ENCODE results near the gene ABCC2.
A peak's percentile ranks its signal among the peaks of the same experiment; 100 is the strongest.

The ABCC2 gene

DNA sequence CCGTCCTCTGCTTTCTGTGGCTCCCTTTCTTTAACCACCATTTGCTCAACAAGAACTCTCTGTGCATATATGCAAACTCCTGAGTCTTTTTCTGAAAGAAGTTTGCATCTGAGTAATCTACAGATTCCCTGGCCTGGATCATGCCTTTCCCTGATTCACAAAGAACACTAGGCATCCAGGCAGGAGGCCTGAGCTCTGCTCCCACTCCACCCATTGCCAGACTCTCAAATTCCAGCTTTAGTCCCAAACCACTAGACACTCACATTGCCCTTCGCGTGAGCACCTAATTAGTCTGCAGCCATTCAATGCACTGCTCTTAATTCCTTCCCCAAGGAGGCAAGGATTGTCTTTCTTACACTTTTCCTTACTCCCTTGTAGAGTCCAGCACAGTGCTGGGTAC is 60.9 kb downstream of the ABCC2 start:
- H3K4me3 ChIP-seq (ENCODE audit: low read length) = peak overlapping the region; percentile 39
- DNase-seq (ENCODE audit: low read depth) = peak; percentile 18
- H3K27me3 ChIP-seq (replicated peaks; ENCODE audit: control insufficient read depth, insufficient read depth, low read length) = no peaks in the 10 kb centered on the region
- peaks cover 36% of the 10 kb centered on the region for H3K4me1 ChIP-seq (ENCODE audit: control insufficient read depth, insufficient read depth, low read length)
- peak overlapping the region; percentile 62 for H3K9ac ChIP-seq (ENCODE audit: low read length)
- no peaks in the 10 kb centered on the region for H3K9me3 ChIP-seq (ENCODE audit: control insufficient read depth, low read length)
- H3K36me3 ChIP-seq (ENCODE audit: control insufficient read depth, insufficient read depth, low read length, severe bottlenecking) = peaks cover 6% of the 10 kb centered on the region

DNA sequence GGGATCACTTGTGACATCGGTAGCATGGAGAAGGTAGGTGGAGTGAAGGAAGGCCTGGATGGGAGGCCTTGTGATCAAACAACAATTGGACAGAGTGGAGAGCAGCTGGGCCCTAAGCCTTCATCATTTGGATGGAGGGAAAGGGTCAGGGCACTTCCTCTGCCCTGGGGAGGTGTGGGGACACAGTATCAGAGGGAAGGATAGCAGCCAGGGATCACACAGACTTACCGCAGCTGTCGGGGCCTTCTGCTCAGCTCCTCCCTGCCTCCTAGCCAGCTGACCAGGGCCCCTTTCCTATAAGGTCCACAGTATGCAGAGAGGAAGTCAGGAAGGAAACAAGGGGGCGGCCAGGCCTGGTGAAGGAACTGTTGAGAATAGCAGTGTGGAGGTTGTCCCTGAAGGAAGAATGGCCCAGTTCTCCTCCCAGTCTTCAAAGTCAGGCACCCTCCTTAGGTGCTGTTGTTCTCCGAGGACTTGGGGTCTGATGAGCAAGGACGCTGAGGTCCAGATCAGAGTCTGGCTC is 62.1 kb downstream of the ABCC2 start:
- H3K4me1 ChIP-seq (ENCODE audit: control insufficient read depth, insufficient read depth, low read length) = peaks cover 36% of the 10 kb centered on the region
- H3K9me3 ChIP-seq (ENCODE audit: control insufficient read depth, low read length) = no peaks in the 10 kb centered on the region
- peak overlapping the region; percentile 39 for H3K4me3 ChIP-seq (ENCODE audit: low read length)
- no peak for DNase-seq (ENCODE audit: low read depth)
- H3K36me3 ChIP-seq (ENCODE audit: control insufficient read depth, insufficient read depth, low read length, severe bottlenecking) = peaks cover 17% of the 10 kb centered on the region
- H3K9ac ChIP-seq (ENCODE audit: low read length) = peak overlapping the region; percentile 62
- no peaks in the 10 kb centered on the region for H3K27me3 ChIP-seq (replicated peaks; ENCODE audit: control insufficient read depth, insufficient read depth, low read length)

- Histone ChIP-seq H3K9ac (ENCODE audit: low read length) (peak overlapping the region; percentile 87), H3K4me1 (ENCODE audit: control insufficient read depth, insufficient read depth, low read length) (peaks cover 36% of the 10 kb centered on the region), H3K4me3 (ENCODE audit: low read length) (peak overlapping the region; percentile 71), H3K36me3 (ENCODE audit: control insufficient read depth, insufficient read depth, low read length, severe bottlenecking) (peaks cover 31% of the 10 kb centered on the region), H3K27me3 (replicated peaks; ENCODE audit: control insufficient read depth, insufficient read depth, low read length) (no peaks in the 10 kb centered on the region), H3K9me3 (ENCODE audit: control insufficient read depth, low read length) (no peaks in the 10 kb centered on the region)
- DNase-seq (ENCODE audit: low read depth) = peak; percentile 96
Measured at GRCh38 chr10:99845837-99846382, 63.5 kb downstream of the ABCC2 start.

- no peak overlapping the region for H3K9ac ChIP-seq (ENCODE audit: low read length)
- H3K4me1 ChIP-seq (ENCODE audit: control insufficient read depth, insufficient read depth, low read length) = peaks cover 26% of the 10 kb centered on the region
- no peak for DNase-seq (ENCODE audit: low read depth)
- peaks cover 8% of the 10 kb centered on the region for H3K9me3 ChIP-seq (ENCODE audit: control insufficient read depth, low read length)
- H3K36me3 ChIP-seq (ENCODE audit: control insufficient read depth, insufficient read depth, low read length, severe bottlenecking) = peaks cover 49% of the 10 kb centered on the region
- no peaks in the 10 kb centered on the region for H3K27me3 ChIP-seq (replicated peaks; ENCODE audit: control insufficient read depth, insufficient read depth, low read length)
- H3K4me3 ChIP-seq (ENCODE audit: low read length) = no peak overlapping the region
Measured at GRCh38 chr10:99849057-99849456, 66.6 kb downstream of the ABCC2 start.

DNA sequence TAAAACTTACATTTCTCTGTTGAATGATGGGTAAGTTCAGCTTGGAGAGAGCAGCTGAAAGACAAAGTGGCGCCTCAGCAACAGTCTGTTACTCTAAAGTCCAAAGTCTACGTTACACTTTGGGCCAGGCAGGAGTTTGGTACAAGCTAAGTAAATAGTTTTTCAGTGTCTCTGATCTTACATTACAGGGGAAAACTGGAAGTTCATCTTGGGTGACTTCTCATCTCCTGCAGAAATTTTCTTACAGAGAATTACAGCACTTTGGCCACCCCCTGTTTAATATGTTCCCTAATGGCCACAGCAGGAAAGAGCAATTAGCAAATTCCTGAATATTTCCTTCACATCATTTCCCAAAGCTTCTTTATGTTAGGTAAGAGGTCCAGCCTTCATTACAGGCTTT is 67.1 kb downstream of the ABCC2 start:
- Histone ChIP-seq H3K4me1 (ENCODE audit: control insufficient read depth, insufficient read depth, low read length) (peaks cover 22% of the 10 kb centered on the region), H3K9me3 (ENCODE audit: control insufficient read depth, low read length) (peaks cover 8% of the 10 kb centered on the region), H3K36me3 (ENCODE audit: control insufficient read depth, insufficient read depth, low read length, severe bottlenecking) (peaks cover 49% of the 10 kb centered on the region), H3K4me3 (ENCODE audit: low read length) (no peak overlapping the region), H3K9ac (ENCODE audit: low read length) (no peak overlapping the region), H3K27me3 (replicated peaks; ENCODE audit: control insufficient read depth, insufficient read depth, low read length) (no peaks in the 10 kb centered on the region)
- DNase-seq (ENCODE audit: low read depth) = no peak

DNA sequence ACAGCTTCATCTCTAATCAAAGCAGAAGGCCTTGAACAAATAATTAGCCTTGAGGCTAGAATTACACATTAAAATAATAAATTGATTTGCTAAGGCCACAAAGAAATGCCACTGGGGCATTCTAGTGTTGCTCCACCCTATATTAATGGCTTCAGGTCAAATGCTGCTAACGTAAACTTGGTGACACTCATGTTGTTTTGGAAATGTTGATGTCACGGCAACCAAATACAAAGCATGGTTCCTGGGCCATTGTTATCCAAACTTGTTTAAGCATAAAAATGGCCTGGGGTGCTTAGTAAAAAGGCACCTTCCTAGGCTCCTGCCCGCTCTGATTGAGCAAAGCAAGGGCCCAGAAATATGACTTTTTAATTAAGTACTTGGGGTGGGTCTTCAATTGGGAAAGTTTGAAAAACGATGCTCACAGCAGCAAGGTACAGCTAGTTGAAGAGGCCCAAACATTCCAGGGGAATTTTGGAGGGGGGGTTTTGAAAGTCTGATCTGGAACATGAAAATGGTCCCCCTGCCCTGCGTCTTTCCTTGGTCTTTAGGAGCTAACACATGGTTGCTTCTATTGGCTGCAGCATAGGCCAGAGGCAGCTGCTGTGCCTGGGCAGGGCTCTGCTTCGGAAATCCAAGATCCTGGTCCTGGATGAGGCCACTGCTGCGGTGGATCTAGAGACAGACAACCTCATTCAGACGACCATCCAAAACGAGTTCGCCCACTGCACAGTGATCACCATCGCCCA is 67.8 kb downstream of the ABCC2 start:
- Histone ChIP-seq H3K9ac (ENCODE audit: low read length) (no peak overlapping the region), H3K4me3 (ENCODE audit: low read length) (no peak overlapping the region), H3K4me1 (ENCODE audit: control insufficient read depth, insufficient read depth, low read length) (peaks cover 19% of the 10 kb centered on the region), H3K27me3 (replicated peaks; ENCODE audit: control insufficient read depth, insufficient read depth, low read length) (no peaks in the 10 kb centered on the region), H3K9me3 (ENCODE audit: control insufficient read depth, low read length) (peaks cover 8% of the 10 kb centered on the region), H3K36me3 (ENCODE audit: control insufficient read depth, insufficient read depth, low read length, severe bottlenecking) (peaks cover 49% of the 10 kb centered on the region)
- no peak for DNase-seq (ENCODE audit: low read depth)

GRCh38 chr10:99850767-99851340 is 68.4 kb downstream of the ABCC2 start:
- H3K4me1 ChIP-seq (ENCODE audit: control insufficient read depth, insufficient read depth, low read length) = peaks cover 15% of the 10 kb centered on the region
- peaks cover 8% of the 10 kb centered on the region for H3K9me3 ChIP-seq (ENCODE audit: control insufficient read depth, low read length)
- H3K9ac ChIP-seq (ENCODE audit: low read length) = no peak overlapping the region
- peaks cover 49% of the 10 kb centered on the region for H3K36me3 ChIP-seq (ENCODE audit: control insufficient read depth, insufficient read depth, low read length, severe bottlenecking)
- peak; percentile 49 for DNase-seq (ENCODE audit: low read depth)
- H3K27me3 ChIP-seq (replicated peaks; ENCODE audit: control insufficient read depth, insufficient read depth, low read length) = no peaks in the 10 kb centered on the region
- no peak overlapping the region for H3K4me3 ChIP-seq (ENCODE audit: low read length)

GRCh38 chr10:99851825-99852224 is 69.4 kb downstream of the ABCC2 start:
- Histone ChIP-seq H3K9me3 (ENCODE audit: control insufficient read depth, low read length) (peaks cover 8% of the 10 kb centered on the region), H3K9ac (ENCODE audit: low read length) (no peak overlapping the region), H3K36me3 (ENCODE audit: control insufficient read depth, insufficient read depth, low read length, severe bottlenecking) (peaks cover 49% of the 10 kb centered on the region), H3K27me3 (replicated peaks; ENCODE audit: control insufficient read depth, insufficient read depth, low read length) (no peaks in the 10 kb centered on the region), H3K4me1 (ENCODE audit: control insufficient read depth, insufficient read depth, low read length) (peaks cover 5% of the 10 kb centered on the region), H3K4me3 (ENCODE audit: low read length) (no peak overlapping the region)
- DNase-seq (ENCODE audit: low read depth) = no peak

DNA sequence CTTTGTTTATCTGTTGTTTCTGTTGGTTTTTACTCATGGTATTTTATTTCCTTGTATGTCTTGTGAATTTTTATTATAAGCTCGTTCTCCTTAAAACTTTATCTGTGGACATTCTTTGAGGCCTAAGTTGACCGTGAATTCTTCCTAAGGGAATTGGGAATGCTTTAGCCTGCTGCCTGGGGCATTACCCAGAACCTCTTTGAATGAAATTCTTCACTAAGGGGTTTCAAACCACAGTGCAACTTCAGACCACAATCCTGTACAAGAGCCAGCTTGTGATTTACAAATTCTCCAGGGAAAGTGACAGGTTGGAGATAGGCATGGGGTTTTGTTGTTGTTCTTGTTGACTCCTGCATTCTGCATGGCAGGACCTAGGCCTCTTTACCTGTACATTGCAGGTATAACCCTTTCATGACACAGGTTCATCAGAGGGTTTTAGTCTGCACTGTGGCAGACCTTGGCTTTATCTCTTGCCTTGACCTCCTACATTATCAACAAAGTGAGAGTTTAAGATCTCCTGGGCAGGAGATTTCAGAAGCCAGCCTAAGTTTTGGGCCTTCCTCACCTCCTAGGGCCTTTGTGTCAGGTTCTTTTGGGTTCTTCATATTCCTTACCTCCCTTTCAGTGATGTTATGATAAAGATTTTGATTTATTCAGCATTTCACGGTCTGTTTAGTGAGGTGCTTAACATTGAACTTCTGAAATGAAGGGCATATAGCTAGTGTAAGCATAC is 70.2 kb downstream of the ABCC2 start:
- DNase-seq (ENCODE audit: low read depth) = no peak
- Histone ChIP-seq H3K4me3 (ENCODE audit: low read length) (no peak overlapping the region), H3K27me3 (replicated peaks; ENCODE audit: control insufficient read depth, insufficient read depth, low read length) (no peaks in the 10 kb centered on the region), H3K4me1 (ENCODE audit: control insufficient read depth, insufficient read depth, low read length) (peaks cover 3% of the 10 kb centered on the region), H3K9me3 (ENCODE audit: control insufficient read depth, low read length) (peaks cover 8% of the 10 kb centered on the region), H3K36me3 (ENCODE audit: control insufficient read depth, insufficient read depth, low read length, severe bottlenecking) (peaks cover 49% of the 10 kb centered on the region), H3K9ac (ENCODE audit: low read length) (no peak overlapping the region)

DNA sequence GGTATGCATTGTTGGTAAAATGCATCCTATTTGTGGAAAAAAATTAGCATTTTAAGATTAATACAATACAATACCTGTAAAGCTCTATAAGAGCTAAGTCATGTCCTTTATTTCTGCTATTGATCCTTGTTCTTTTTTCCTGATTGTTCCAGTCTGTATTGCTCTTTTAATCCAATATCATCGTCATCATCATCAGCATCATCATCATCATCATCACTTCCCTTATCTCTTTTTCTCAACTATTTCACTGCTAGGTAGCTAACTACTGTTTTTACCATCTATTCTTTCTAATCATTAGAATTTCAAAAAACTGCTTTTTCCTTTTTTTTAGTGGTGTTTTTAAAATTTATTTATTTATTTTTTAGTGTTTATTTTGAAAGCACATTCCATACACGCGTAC is 71.2 kb downstream of the ABCC2 start:
- no peak for DNase-seq (ENCODE audit: low read depth)
- Histone ChIP-seq H3K9ac (ENCODE audit: low read length) (no peak overlapping the region), H3K4me3 (ENCODE audit: low read length) (no peak overlapping the region), H3K4me1 (ENCODE audit: control insufficient read depth, insufficient read depth, low read length) (peaks cover 3% of the 10 kb centered on the region), H3K27me3 (replicated peaks; ENCODE audit: control insufficient read depth, insufficient read depth, low read length) (no peaks in the 10 kb centered on the region), H3K36me3 (ENCODE audit: control insufficient read depth, insufficient read depth, low read length, severe bottlenecking) (peaks cover 40% of the 10 kb centered on the region), H3K9me3 (ENCODE audit: control insufficient read depth, low read length) (peaks cover 8% of the 10 kb centered on the region)

DNA sequence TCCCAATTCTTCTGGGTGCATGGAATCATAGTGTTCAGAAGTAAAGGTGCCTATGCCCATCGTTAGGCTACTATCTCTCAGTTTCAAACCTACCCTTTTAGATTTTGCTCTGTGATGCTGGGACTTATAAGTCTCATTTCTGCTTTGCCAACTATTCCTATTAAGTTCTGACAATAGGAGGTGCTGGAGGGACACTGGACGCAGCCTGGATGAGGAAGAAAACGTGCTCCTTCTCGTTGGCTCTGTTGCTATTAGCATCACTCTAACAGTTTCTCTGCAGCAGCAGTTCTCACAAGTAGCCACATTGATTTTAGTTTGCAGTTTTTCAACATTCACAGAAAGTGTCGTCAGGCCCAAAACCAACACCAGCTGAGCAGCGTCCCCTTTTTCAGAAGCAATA is 72.4 kb downstream of the ABCC2 start:
- no peak overlapping the region for H3K4me3 ChIP-seq (ENCODE audit: low read length)
- H3K9ac ChIP-seq (ENCODE audit: low read length) = peak overlapping the region; percentile 14
- no peaks in the 10 kb centered on the region for H3K27me3 ChIP-seq (replicated peaks; ENCODE audit: control insufficient read depth, insufficient read depth, low read length)
- peak; percentile 57 for DNase-seq (ENCODE audit: low read depth)
- peaks cover 3% of the 10 kb centered on the region for H3K4me1 ChIP-seq (ENCODE audit: control insufficient read depth, insufficient read depth, low read length)
- peaks cover 8% of the 10 kb centered on the region for H3K9me3 ChIP-seq (ENCODE audit: control insufficient read depth, low read length)
- H3K36me3 ChIP-seq (ENCODE audit: control insufficient read depth, insufficient read depth, low read length, severe bottlenecking) = peaks cover 28% of the 10 kb centered on the region

Data from adipocyte (in vitro differentiated cells).